Measurements from ENCODE around the gene ACTRT2. TPM values are rescaled to one million over a fixed set of nuclear protein-coding genes. Genes with fewer than 3 reads are reported as not detected.

The ACTRT2 gene
- total and polyA plus RNA-seq, 12 donors = not detected

- H3K36me3 ChIP-seq (replicated peaks in 1 of 2) = no peaks in the 10 kb centered on the region
- DNase-seq = no peak
- peaks cover 20% of the 10 kb centered on the region for H3K27me3 ChIP-seq
- H3K4me1 ChIP-seq (replicated peaks in 1 of 2) = no peaks in the 10 kb centered on the region
- no peaks in the 10 kb centered on the region for H3K9me3 ChIP-seq (replicated peaks in 1 of 3)
- intact Hi-C loops (cut with DNase I) = no loop called here
- WGBS, 4 donors = 71 to 87% (median 81%) methylated on average over 9 to 19 of the region's 19 CpGs
- H3K4me3 ChIP-seq = no peak overlapping the region
- H3K27ac ChIP-seq = no peak overlapping the region
- TF ChIP-seq POLR2A (IDR thresholded peaks at IDR 0.05) (no peak), CTCF (IDR thresholded peaks at IDR 0.05) (no peak)
Observed at GRCh38 chr1:3038571-3039181, 17.4 kb downstream of the ACTRT2 start.

- intact Hi-C loops (cut with DNase I) = no loop called here
- H3K4me1 ChIP-seq (replicated peaks in 1 of 2) = no peaks in the 10 kb centered on the region
- H3K9me3 ChIP-seq (replicated peaks in 1 of 3) = no peaks in the 10 kb centered on the region
- 77 to 84% (median 80%) methylated on average over 4 to 7 of the region's 7 CpGs for WGBS, 4 donors
- TF ChIP-seq POLR2A (IDR thresholded peaks at IDR 0.05) (no peak), CTCF (IDR thresholded peaks at IDR 0.05) (no peak)
- H3K27ac ChIP-seq = no peak overlapping the region
- no peaks in the 10 kb centered on the region for H3K36me3 ChIP-seq (replicated peaks in 1 of 2)
- H3K27me3 ChIP-seq = peaks cover 24% of the 10 kb centered on the region
- no peak for DNase-seq
- no peak overlapping the region for H3K4me3 ChIP-seq
Observed at GRCh38 chr1:3040004-3040403, 18.7 kb downstream of the ACTRT2 start.

GRCh38 chr1:3042481-3042880 lies 21.2 kb downstream of the ACTRT2 start:
- TF ChIP-seq CTCF (IDR thresholded peaks at IDR 0.05) (no peak), POLR2A (IDR thresholded peaks at IDR 0.05) (no peak)
- peaks cover 27% of the 10 kb centered on the region for H3K27me3 ChIP-seq
- no peaks in the 10 kb centered on the region for H3K36me3 ChIP-seq (replicated peaks in 1 of 2)
- H3K9me3 ChIP-seq (replicated peaks in 1 of 3) = no peaks in the 10 kb centered on the region
- no peak overlapping the region for H3K4me3 ChIP-seq
- H3K4me1 ChIP-seq (replicated peaks in 1 of 2) = no peaks in the 10 kb centered on the region
- no peak for DNase-seq
- intact Hi-C loops (cut with DNase I) = no loop called here
- no peak overlapping the region for H3K27ac ChIP-seq
- 79 to 88% (median 85%) methylated on average over 9 of the region's 9 CpGs for WGBS, 4 donors

GRCh38 chr1:3049164-3049563 lies 27.9 kb downstream of the ACTRT2 start:
- Histone ChIP-seq H3K4me1 (replicated peaks in 1 of 2) (no peaks in the 10 kb centered on the region), H3K27ac (no peak overlapping the region), H3K27me3 (peaks cover 24% of the 10 kb centered on the region), H3K36me3 (replicated peaks in 1 of 2) (no peaks in the 10 kb centered on the region), H3K4me3 (no peak overlapping the region), H3K9me3 (replicated peaks in 1 of 3) (no peaks in the 10 kb centered on the region)
- intact Hi-C loops (cut with DNase I) = no loop called here
- DNase-seq = no peak
- WGBS, 4 donors = 70 to 91% (median 82%) methylated on average over 4 to 7 of the region's 7 CpGs
- TF ChIP-seq POLR2A (IDR thresholded peaks at IDR 0.05) = no peak
- TF ChIP-seq CTCF (IDR thresholded peaks at IDR 0.05) = no peak

Data from adrenal gland (tissue), 12 donors.